ENCODE results near the gene SPC24. TPM values are rescaled to one million over a fixed set of nuclear protein-coding genes. Genes with fewer than 3 reads are reported as not detected.
A peak's percentile ranks its signal among the peaks of the same experiment; 100 is the strongest.
"Not testable (repeated sequence)": the region's sequence is repeated elsewhere in the genome, so short reads cannot be mapped to it uniquely, and the experiment has no call there.

Gene SPC24
- total RNA-seq, 4 donors from 2014 or later, result 4.2 to 6.8 (median 5.7) TPM

DNA sequence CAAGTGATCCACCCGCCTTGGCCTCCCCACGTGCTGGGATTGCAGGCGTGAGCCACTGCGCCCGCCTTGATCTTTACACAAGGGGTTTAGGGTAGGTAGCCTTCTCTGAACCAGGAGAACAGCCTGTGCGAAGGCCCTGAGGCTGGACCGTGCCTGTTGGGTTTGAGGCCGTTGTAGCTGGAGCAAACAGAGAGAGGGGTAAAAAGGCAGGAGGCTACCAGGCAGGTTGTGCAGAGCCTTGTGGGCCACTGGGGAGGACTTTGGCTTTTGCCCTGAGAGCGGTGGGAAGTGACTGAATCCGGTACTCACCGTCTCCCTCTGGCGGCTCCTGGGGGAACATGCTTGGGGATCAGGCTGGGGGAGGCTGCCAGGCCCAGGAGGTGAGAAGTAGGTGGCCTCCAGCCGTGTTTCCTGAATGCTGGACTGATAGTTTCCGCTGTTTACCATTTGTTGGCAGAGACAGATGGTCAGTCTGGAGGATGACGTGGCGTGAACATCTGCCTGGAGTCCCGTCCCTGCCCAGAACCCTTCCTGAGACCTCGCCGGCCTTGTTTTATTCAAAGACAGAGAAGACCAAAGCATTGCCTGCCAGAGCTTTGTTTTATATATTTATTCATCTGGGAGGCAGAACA lies 24.6 kb downstream of the SPC24 start:
- Histone ChIP-seq H3K9me3 (no peaks in the 10 kb centered on the region), H3K36me3 (peaks cover 0 to 53% of the 10 kb centered on the region in 2 donors), H3K4me1 (peaks cover 0 to 26% (median 7%) of the 10 kb centered on the region in 3 donors), H3K27me3 (no peaks in the 10 kb centered on the region), H3K27ac (peak overlapping the region; percentile 5 to 79 (median 74)), H3K4me3 (no peak overlapping the region)
- TF ChIP-seq EP300 (IDR thresholded peaks at IDR 0.05) (no peak), POLR2AphosphoS5 (IDR thresholded peaks at IDR 0.05) (peak; percentile 30), POLR2A (IDR thresholded peaks at IDR 0.05) (no peak)
- TF ChIP-seq, protein P1, sequence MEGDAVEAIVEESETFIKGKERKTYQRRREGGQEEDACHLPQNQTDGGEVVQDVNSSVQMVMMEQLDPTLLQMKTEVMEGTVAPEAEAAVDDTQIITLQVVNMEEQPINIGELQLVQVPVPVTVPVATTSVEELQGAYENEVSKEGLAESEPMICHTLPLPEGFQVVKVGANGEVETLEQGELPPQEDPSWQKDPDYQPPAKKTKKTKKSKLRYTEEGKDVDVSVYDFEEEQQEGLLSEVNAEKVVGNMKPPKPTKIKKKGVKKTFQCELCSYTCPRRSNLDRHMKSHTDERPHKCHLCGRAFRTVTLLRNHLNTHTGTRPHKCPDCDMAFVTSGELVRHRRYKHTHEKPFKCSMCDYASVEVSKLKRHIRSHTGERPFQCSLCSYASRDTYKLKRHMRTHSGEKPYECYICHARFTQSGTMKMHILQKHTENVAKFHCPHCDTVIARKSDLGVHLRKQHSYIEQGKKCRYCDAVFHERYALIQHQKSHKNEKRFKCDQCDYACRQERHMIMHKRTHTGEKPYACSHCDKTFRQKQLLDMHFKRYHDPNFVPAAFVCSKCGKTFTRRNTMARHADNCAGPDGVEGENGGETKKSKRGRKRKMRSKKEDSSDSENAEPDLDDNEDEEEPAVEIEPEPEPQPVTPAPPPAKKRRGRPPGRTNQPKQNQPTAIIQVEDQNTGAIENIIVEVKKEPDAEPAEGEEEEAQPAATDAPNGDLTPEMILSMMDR (IDR thresholded peaks at IDR 0.05), result peak; percentile 93 to 97 (median 96)
- 65% methylated on average over 4 of the region's 19 CpGs; no CpG with 5 or more reads in 1 of the 2 donors for WGBS, 2 donors (ENCODE audit: low coverage in 1 of 2)
- ATAC-seq, result peak; percentile 86

GRCh38 chr19:11127905-11128304 lies 27.7 kb downstream of the SPC24 start:
- no peaks in the 10 kb centered on the region for H3K9me3 ChIP-seq
- WGBS, 2 donors (ENCODE audit: low coverage in 1 of 2), result 66 to 88% methylated on average over 3 to 5 of the region's 15 CpGs
- peaks cover 0 to 80% of the 10 kb centered on the region in 2 donors for H3K36me3 ChIP-seq
- H3K27ac ChIP-seq, result peak overlapping the region in 2 of 4 donors; percentile 1 to 19
- H3K4me1 ChIP-seq, result peaks cover 0 to 29% (median 8%) of the 10 kb centered on the region in 3 donors
- no peaks in the 10 kb centered on the region for H3K27me3 ChIP-seq
- TF ChIP-seq EP300 (IDR thresholded peaks at IDR 0.05) (no peak), POLR2A (IDR thresholded peaks at IDR 0.05) (no peak), POLR2AphosphoS5 (IDR thresholded peaks at IDR 0.05) (no peak)
- TF ChIP-seq, protein P1 (IDR thresholded peaks at IDR 0.05), result no peak
- H3K4me3 ChIP-seq, result no peak overlapping the region
- no peak for ATAC-seq

GRCh38 chr19:11125994-11126685 lies 29.4 kb downstream of the SPC24 start:
- WGBS, 2 donors (ENCODE audit: low coverage in 1 of 2), result 34 to 36% methylated on average over 5 to 6 of the region's 11 CpGs
- no peak for TF ChIP-seq EP300 (IDR thresholded peaks at IDR 0.05)
- TF ChIP-seq POLR2AphosphoS5 (IDR thresholded peaks at IDR 0.05), result peak; percentile 73
- no peak for TF ChIP-seq POLR2A (IDR thresholded peaks at IDR 0.05)
- TF ChIP-seq, protein P1 (IDR thresholded peaks at IDR 0.05), result peak in 3 of 4 experiments; percentile 73 to 86 (median 85)
- Histone ChIP-seq H3K27ac (peak overlapping the region in 3 of 4 donors; percentile 42 to 67 (median 45)), H3K27me3 (no peaks in the 10 kb centered on the region), H3K4me1 (peaks cover 0 to 24% (median 8%) of the 10 kb centered on the region in 3 donors), H3K36me3 (peaks cover 0 to 81% of the 10 kb centered on the region in 2 donors), H3K9me3 (no peaks in the 10 kb centered on the region), H3K4me3 (no peak overlapping the region)
- peak; percentile 75 for ATAC-seq

- ATAC-seq, H3K27me3 ChIP-seq, H3K4me3 ChIP-seq, H3K9me3 ChIP-seq, H3K27ac ChIP-seq: not testable (repeated sequence)
- Histone ChIP-seq H3K36me3 (peaks cover 0 to 85% of the 10 kb centered on the region in 2 donors), H3K4me1 (peaks cover 0 to 11% (median 8%) of the 10 kb centered on the region in 3 donors)
- 100% methylated on average over 1 of the region's 4 CpGs; no CpG with 5 or more reads in 1 of the 2 donors for WGBS, 2 donors (ENCODE audit: low coverage in 1 of 2)
These were observed 31.4 kb downstream of the SPC24 start for GRCh38 chr19:11124157-11124556.

GRCh38 chr19:11123114-11123513 lies 32.5 kb downstream of the SPC24 start:
- H3K36me3 ChIP-seq, result peaks cover 0 to 82% of the 10 kb centered on the region in 2 donors
- H3K27ac ChIP-seq, result no peak overlapping the region
- peaks cover 0 to 11% (median 8%) of the 10 kb centered on the region in 3 donors for H3K4me1 ChIP-seq
- no peaks in the 10 kb centered on the region for H3K9me3 ChIP-seq
- H3K4me3 ChIP-seq, result no peak overlapping the region
- no peak for ATAC-seq
- H3K27me3 ChIP-seq, result no peaks in the 10 kb centered on the region
- TF ChIP-seq, protein P1 (IDR thresholded peaks at IDR 0.05), result no peak
- no peak for TF ChIP-seq EP300 (IDR thresholded peaks at IDR 0.05)
- no peak for TF ChIP-seq POLR2A (IDR thresholded peaks at IDR 0.05)
- no peak for TF ChIP-seq POLR2AphosphoS5 (IDR thresholded peaks at IDR 0.05)
- WGBS, 2 donors (ENCODE audit: low coverage in 1 of 2), result 80 to 90% methylated on average over 3 to 7 of the region's 13 CpGs

DNA sequence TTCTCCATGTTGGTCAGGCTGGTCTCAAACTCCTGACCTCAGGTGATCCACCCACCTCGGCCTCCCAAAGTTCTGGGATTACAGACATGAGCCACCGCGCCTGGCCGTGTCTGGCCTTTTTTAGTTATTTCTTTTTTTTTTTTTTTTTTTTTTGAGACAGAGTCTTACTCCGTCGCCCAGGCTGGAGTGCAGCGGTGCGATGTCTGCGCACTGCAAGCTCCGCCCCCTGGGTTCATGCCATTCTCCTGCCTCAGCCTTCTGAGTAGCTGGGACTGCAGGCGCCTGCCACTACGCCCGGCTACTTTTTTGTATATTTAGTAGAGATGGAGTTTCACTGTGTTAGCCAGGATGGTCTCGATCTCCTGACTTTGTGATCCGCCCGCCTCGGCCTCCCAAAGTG lies 33.6 kb downstream of the SPC24 start:
- Histone ChIP-seq H3K36me3 (peaks cover 0 to 83% of the 10 kb centered on the region in 2 donors), H3K4me1 (peaks cover 0 to 11% (median 8%) of the 10 kb centered on the region in 3 donors)
- not testable (repeated sequence) for H3K9me3 ChIP-seq, H3K27ac ChIP-seq, H3K4me3 ChIP-seq, ATAC-seq, H3K27me3 ChIP-seq
- 87 to 100% methylated on average over 4 to 12 of the region's 17 CpGs for WGBS, 2 donors (ENCODE audit: low coverage in 1 of 2)

Measured in gastroesophageal sphincter (tissue), 4 donors.